ENCODE data around the gene MTFR1L. TPM values are rescaled to one million over a fixed set of nuclear protein-coding genes. Genes with fewer than 3 reads are reported as not detected.
A peak's percentile ranks its signal among the peaks of the same experiment; 100 is the strongest.

Gene MTFR1L
- polyA plus RNA-seq, 3 donors: 67.3 to 73.5 (median 69.9) TPM

- Histone ChIP-seq H2AFZ (ENCODE audit: insufficient read depth, low read depth, low read length, poor library complexity, severe bottlenecking) (no peak overlapping the region), H3K4me1 (ENCODE audit: control insufficient read depth in 1 of 2, insufficient read depth in 2 of 2, low read length in 2 of 2) (peaks cover 10 to 21% of the 10 kb centered on the region in 2 donors), H3K27me3 (ENCODE audit: control insufficient read depth in 2 of 2, insufficient read depth in 2 of 2, low read length in 2 of 2) (no peaks in the 10 kb centered on the region), H3K4me2 (replicated peaks; ENCODE audit: extremely low read depth, low read length, poor library complexity, severe bottlenecking) (peak overlapping the region; percentile 19), H3K9me3 (replicated peaks in 1 of 2; ENCODE audit: control insufficient read depth in 1 of 2, insufficient read depth in 1 of 2, low read length in 2 of 2) (no peaks in the 10 kb centered on the region), H3K4me3 (replicated peaks in 1 of 3; ENCODE audit: low read depth in 2 of 3, low read length in 3 of 3) (no peak overlapping the region), H3K36me3 (replicated peaks in 1 of 2; ENCODE audit: control insufficient read depth in 1 of 2, insufficient read depth in 2 of 2, low read length in 2 of 2) (peaks cover 39 to 80% of the 10 kb centered on the region in 2 donors), H3K27ac (ENCODE audit: low read depth in 1 of 2, low read length in 2 of 2) (peak overlapping the region in 1 of 2 donors; percentile 17), H3K79me2 (ENCODE audit: insufficient read depth, low read length) (no peaks in the 10 kb centered on the region), H4K20me1 (ENCODE audit: insufficient read depth, low read length) (peaks cover 13% of the 10 kb centered on the region), H3K9ac (ENCODE audit: insufficient read depth, low read length, poor library complexity, severe bottlenecking) (no peak overlapping the region)
- H3K4me3 Mint-ChIP-seq: peak overlapping the region; percentile 60 to 67
- intact Hi-C loops (cut with micrococcal nuclease): loop anchor here (10.0 kb wide), 1 partner anchor 195 kb away; the partner anchor contains the start of gene MAN1C1 (in 2 of the 2)
- H3K27ac Mint-ChIP-seq: peak overlapping the region in 3 of 7 donors; percentile 21 to 72 (median 43)
- TF ChIP-seq CTCF (IDR thresholded peaks at IDR 0.05): no peak
- H3K9me3 Mint-ChIP-seq: peaks cover 0 to 1% (median 0%) of the 10 kb centered on the region in 7 donors
- DNase-seq: no peak
- H3K27me3 Mint-ChIP-seq (ENCODE audit: low read depth in 3 of 3): peaks cover 0 to 3% (median 2%) of the 10 kb centered on the region in 3 donors
- peaks cover 14% of the 10 kb centered on the region for H3K4me1 Mint-ChIP-seq
- peaks cover 54 to 82% of the 10 kb centered on the region in 2 donors for H3K36me3 Mint-ChIP-seq
- WGBS (ENCODE audit: insufficient coverage): 80% methylated on average over 7 of the region's 7 CpGs
Observed at GRCh38 chr1:25809929-25810328, 9.8 kb upstream of the MTFR1L start.

GRCh38 chr1:25810341-25811299 lies 9.1 kb upstream of the MTFR1L start:
- Mint-ChIP-seq H3K36me3 (peaks cover 55 to 82% of the 10 kb centered on the region in 2 donors), H3K9me3 (peaks cover 0 to 1% (median 0%) of the 10 kb centered on the region in 7 donors), H3K27me3 (ENCODE audit: low read depth in 3 of 3) (peaks cover 0 to 3% (median 2%) of the 10 kb centered on the region in 3 donors), H3K4me1 (peaks cover 14% of the 10 kb centered on the region), H3K27ac (peak overlapping the region in 2 of 7 donors; percentile 43 to 46), H3K4me3 (no peak overlapping the region)
- H3K36me3 ChIP-seq (replicated peaks in 1 of 2; ENCODE audit: control insufficient read depth in 1 of 2, insufficient read depth in 2 of 2, low read length in 2 of 2): peaks cover 39 to 80% of the 10 kb centered on the region in 2 donors
- H4K20me1 ChIP-seq (ENCODE audit: insufficient read depth, low read length): peaks cover 13% of the 10 kb centered on the region
- H3K4me2 ChIP-seq (replicated peaks; ENCODE audit: extremely low read depth, low read length, poor library complexity, severe bottlenecking): no peak overlapping the region
- intact Hi-C loops (cut with micrococcal nuclease): no loop called here
- no peaks in the 10 kb centered on the region for H3K79me2 ChIP-seq (ENCODE audit: insufficient read depth, low read length)
- no peak overlapping the region for H3K9ac ChIP-seq (ENCODE audit: insufficient read depth, low read length, poor library complexity, severe bottlenecking)
- WGBS (ENCODE audit: insufficient coverage): 35% methylated on average over 17 of the region's 21 CpGs
- peaks cover 10 to 21% of the 10 kb centered on the region in 2 donors for H3K4me1 ChIP-seq (ENCODE audit: control insufficient read depth in 1 of 2, insufficient read depth in 2 of 2, low read length in 2 of 2)
- no peak overlapping the region for H3K4me3 ChIP-seq (replicated peaks in 1 of 3; ENCODE audit: low read depth in 2 of 3, low read length in 3 of 3)
- peak; percentile 99 for TF ChIP-seq CTCF (IDR thresholded peaks at IDR 0.05)
- H3K9me3 ChIP-seq (replicated peaks in 1 of 2; ENCODE audit: control insufficient read depth in 1 of 2, insufficient read depth in 1 of 2, low read length in 2 of 2): no peaks in the 10 kb centered on the region
- no peak overlapping the region for H2AFZ ChIP-seq (ENCODE audit: insufficient read depth, low read depth, low read length, poor library complexity, severe bottlenecking)
- no peak overlapping the region for H3K27ac ChIP-seq (ENCODE audit: low read depth in 1 of 2, low read length in 2 of 2)
- no peaks in the 10 kb centered on the region for H3K27me3 ChIP-seq (ENCODE audit: control insufficient read depth in 2 of 2, insufficient read depth in 2 of 2, low read length in 2 of 2)
- peak; percentile 44 to 63 (median 59) for DNase-seq
